ENCODE data around the gene CYLD.

CYLD gene

GRCh38 chr16:50740736-50741135 is 1.1 kb upstream of the CYLD start:
- DNase-seq (ENCODE audit: low spot score), result peak; percentile 36

GRCh38 chr16:50741225-50741780 is 583 bp upstream of the CYLD start:
- DNase-seq (ENCODE audit: low spot score), result no peak

- peak; percentile 55 for DNase-seq (ENCODE audit: low spot score)
Observed at GRCh38 chr16:50742576-50743200, 802 bp downstream of the CYLD start.

GRCh38 chr16:50743581-50744225 is 1.8 kb downstream of the CYLD start:
- no peak for DNase-seq (ENCODE audit: low spot score)

GRCh38 chr16:50744881-50745280 is 3.0 kb downstream of the CYLD start:
- peak; percentile 56 for DNase-seq (ENCODE audit: low spot score)

- no peak for DNase-seq (ENCODE audit: low spot score)
Observed at GRCh38 chr16:50745940-50746339, 4.1 kb downstream of the CYLD start.

GRCh38 chr16:50747207-50747956 is 5.5 kb downstream of the CYLD start:
- peak; percentile 78 for DNase-seq (ENCODE audit: low spot score)

GRCh38 chr16:50751528-50751927 is 9.6 kb downstream of the CYLD start:
- no peak for DNase-seq (ENCODE audit: low spot score)

- peak; percentile 33 for DNase-seq (ENCODE audit: low spot score)
Observed at GRCh38 chr16:50752471-50753235, 10.8 kb downstream of the CYLD start.

GRCh38 chr16:50756473-50756872 is 14.6 kb downstream of the CYLD start:
- no peak for DNase-seq (ENCODE audit: low spot score)

- no peak for DNase-seq (ENCODE audit: low spot score)
Observed at GRCh38 chr16:50761267-50761666, 19.4 kb downstream of the CYLD start.

GRCh38 chr16:50762241-50762640 is 20.4 kb downstream of the CYLD start:
- DNase-seq (ENCODE audit: low spot score), result no peak

- no peak for DNase-seq (ENCODE audit: low spot score)
Observed at GRCh38 chr16:50763211-50763610, 21.3 kb downstream of the CYLD start.

- no peak for DNase-seq (ENCODE audit: low spot score)
Observed at GRCh38 chr16:50765260-50765659, 23.4 kb downstream of the CYLD start.

- no peak for DNase-seq (ENCODE audit: low spot score)
Observed at GRCh38 chr16:50765861-50766260, 24.0 kb downstream of the CYLD start.

- DNase-seq (ENCODE audit: low spot score), result no peak
Observed at GRCh38 chr16:50767197-50767596, 25.3 kb downstream of the CYLD start.

GRCh38 chr16:50771366-50771765 is 29.5 kb downstream of the CYLD start:
- DNase-seq (ENCODE audit: low spot score), result no peak

- no peak for DNase-seq (ENCODE audit: low spot score)
Observed at GRCh38 chr16:50774405-50774804, 32.5 kb downstream of the CYLD start.

- DNase-seq (ENCODE audit: low spot score), result no peak
Observed at GRCh38 chr16:50774960-50775359, 33.1 kb downstream of the CYLD start.

- no peak for DNase-seq (ENCODE audit: low spot score)
Observed at GRCh38 chr16:50776037-50776436, 34.2 kb downstream of the CYLD start.

- DNase-seq (ENCODE audit: low spot score), result no peak
Observed at GRCh38 chr16:50778284-50779163, 36.6 kb downstream of the CYLD start.
